Left ventricle myocardium inferior (tissue), 1 donor: ENCODE data around the gene GPR108. TPM values are rescaled to one million over a fixed set of nuclear protein-coding genes. Genes with fewer than 3 reads are reported as not detected.

Experiments
- DNase-seq: peaks from one replicate; pipeline ENCODE4 v3.0.0-alpha.2; 2020
- H3K27ac ChIP-seq: fragments of 200-600 bp; replicated peaks from 2 replicates; pipeline ENCODE4 v1.8.0; 2021
- H3K27me3 ChIP-seq: fragments of 200-600 bp; 2 replicates; pipeline ENCODE4 v1.8.0; 2021; ENCODE audit warnings: low read depth
- H3K36me3 ChIP-seq: fragments of 200-600 bp; 2 replicates; pipeline ENCODE4 v1.8.0; 2021
- H3K4me1 ChIP-seq: fragments of 200-600 bp; 2 replicates; pipeline ENCODE4 v1.8.0; 2021
- H3K4me3 ChIP-seq: fragments of 200-600 bp; 2 replicates; pipeline ENCODE4 v1.8.0; 2021; ENCODE audit warnings: mild to moderate bottlenecking, moderate library complexity
- H3K9me3 ChIP-seq: fragments of 200-600 bp; replicated peaks from 2 replicates; pipeline ENCODE4 v1.8.0; 2021
- CTCF ChIP-seq: fragments of 200-600 bp; IDR thresholded peaks from 2 replicates; pipeline ENCODE4 v1.8.0; 2021; ENCODE audit warnings: antibody characterized with exemption, mild to moderate bottlenecking, borderline replicate concordance
- intact Hi-C: fragments of 100-400 bp; cut with micrococcal nuclease; formaldehyde crosslinking; loops from one replicate; pipeline ENCODE4 v1.11.0; 2022
- total RNA-seq: library from RNA; stranded (reverse); fragmentation: NEBNext Ultra II Directional; extraction: Animal tissue kit (Norgen Biotek cat#: 25700); gene quantifications from one replicate; pipeline ENCODE4 v1.2.1, GENCODE V29; 2021
- donor health status: DM: no; HTN: yes; CAD: no; lungs with severe emphysema.

GPR108 gene
- total RNA-seq, 1 donor from 2014 or later = 22.4 TPM

GRCh38 chr19:6691342-6691741 is 46.0 kb downstream of the GPR108 start:
- no peak for TF ChIP-seq CTCF
- H3K4me1 ChIP-seq = no peaks in the 10 kb centered on the region
- peaks cover 27% of the 10 kb centered on the region for H3K27me3 ChIP-seq
- H3K27ac ChIP-seq = no peak overlapping the region
- no peak overlapping the region for H3K4me3 ChIP-seq
- peaks cover 9% of the 10 kb centered on the region for H3K36me3 ChIP-seq
- DNase-seq = no peak
- intact Hi-C loops = no loop called here
- H3K9me3 ChIP-seq = no peaks in the 10 kb centered on the region

- H3K27me3 ChIP-seq = peaks cover 27% of the 10 kb centered on the region
- no peaks in the 10 kb centered on the region for H3K9me3 ChIP-seq
- TF ChIP-seq CTCF = no peak
- H3K4me3 ChIP-seq = no peak overlapping the region
- no peak for DNase-seq
- H3K27ac ChIP-seq = no peak overlapping the region
- peaks cover 9% of the 10 kb centered on the region for H3K36me3 ChIP-seq
- no peaks in the 10 kb centered on the region for H3K4me1 ChIP-seq
- intact Hi-C loops = no loop called here
Measured at GRCh38 chr19:6690160-6690885, 47.1 kb downstream of the GPR108 start.

GRCh38 chr19:6687114-6687513 is 50.3 kb downstream of the GPR108 start:
- Histone ChIP-seq H3K27me3 (peaks cover 24% of the 10 kb centered on the region), H3K4me3 (no peak overlapping the region), H3K4me1 (no peaks in the 10 kb centered on the region), H3K27ac (no peak overlapping the region), H3K9me3 (no peaks in the 10 kb centered on the region), H3K36me3 (peaks cover 12% of the 10 kb centered on the region)
- no peak for DNase-seq
- no peak for TF ChIP-seq CTCF
- intact Hi-C loops = no loop called here

GRCh38 chr19:6686628-6686975 is 50.8 kb downstream of the GPR108 start:
- Histone ChIP-seq H3K36me3 (peaks cover 15% of the 10 kb centered on the region), H3K27me3 (peaks cover 22% of the 10 kb centered on the region), H3K4me3 (no peak overlapping the region), H3K4me1 (no peaks in the 10 kb centered on the region), H3K9me3 (no peaks in the 10 kb centered on the region), H3K27ac (no peak overlapping the region)
- no peak for DNase-seq
- intact Hi-C loops = no loop called here
- TF ChIP-seq CTCF = no peak

- Histone ChIP-seq H3K36me3 (peaks cover 15% of the 10 kb centered on the region), H3K27me3 (peaks cover 16% of the 10 kb centered on the region), H3K4me1 (no peaks in the 10 kb centered on the region), H3K4me3 (no peak overlapping the region), H3K27ac (no peak overlapping the region), H3K9me3 (no peaks in the 10 kb centered on the region)
- intact Hi-C loops = no loop called here
- no peak for TF ChIP-seq CTCF
- DNase-seq = no peak
Measured at GRCh38 chr19:6685962-6686627, 51.3 kb downstream of the GPR108 start.
